RWPE1 (cell line): ENCODE measurements around the gene INPP5B.

ENCODE experiments used
- CTCF ChIA-PET: fragments of 350-600 bp; sonication (Branson Sonifier 250); formaldehyde crosslinking; extraction: SDS; loops from one replicate; lab custom pipeline; 2021; lab: Yijun Ruan, JAX
- POLR2A ChIA-PET: fragments of 400-600 bp; formaldehyde crosslinking; extraction: SDS; loops from one replicate; lab custom pipeline; 2020; ENCODE audit warnings: antibody characterized with exemption; ENCODE audit not compliant: low non-redundant PET; lab: Yijun Ruan, JAX
- DNase-seq: peaks from one replicate; pipeline ENCODE4 v3.0.0; 2012; ENCODE audit warnings: low spot score
- H3K27ac ChIP-seq: fragments of 450-650 bp; 2 replicates; pipeline ENCODE4 v1.5.1; 2017
- CTCF ChIP-seq: fragments of 450-650 bp; conservative IDR thresholded peaks from 2 replicates; pipeline ENCODE4 v1.5.1; 2017; ENCODE audit warnings: low read depth, mild to moderate bottlenecking

Gene INPP5B

GRCh38 chr1:37949524-37950152 is 2.8 kb upstream of the INPP5B start:
- no peak overlapping the region for H3K27ac ChIP-seq
- CTCF ChIA-PET = interaction anchor here (0.5 kb wide), 1 partner anchor 11 kb away, joined by 3 read pairs; no protein-coding TSS in a partner anchor
- TF ChIP-seq CTCF = no peak
- POLR2A ChIA-PET = no interaction called here
- no peak for DNase-seq

GRCh38 chr1:37948841-37949240 is 2.0 kb upstream of the INPP5B start:
- no peak for DNase-seq
- no peak overlapping the region for H3K27ac ChIP-seq
- no peak for TF ChIP-seq CTCF
- POLR2A ChIA-PET = no interaction called here
- CTCF ChIA-PET = no interaction called here

GRCh38 chr1:37948166-37948565 is 1.3 kb upstream of the INPP5B start:
- CTCF ChIA-PET = no interaction called here

GRCh38 chr1:37947364-37947763 is 511 bp upstream of the INPP5B start:
- H3K27ac ChIP-seq = no peak overlapping the region
- CTCF ChIA-PET = no interaction called here
- no peak for DNase-seq
- POLR2A ChIA-PET = no interaction called here
- TF ChIP-seq CTCF = no peak

More at GRCh38 chr1:37948166-37948565, 1.3 kb upstream of the INPP5B start:
- H3K27ac ChIP-seq = no peak overlapping the region
- DNase-seq = no peak
- POLR2A ChIA-PET = no interaction called here
- TF ChIP-seq CTCF = no peak

- DNase-seq = no peak
- TF ChIP-seq CTCF = no peak
- ChIA-PET POLR2A (no interaction called here), CTCF (no interaction called here)
- no peak overlapping the region for H3K27ac ChIP-seq
These were observed 830 bp downstream of the INPP5B start for GRCh38 chr1:37945743-37946702.

- no peak for TF ChIP-seq CTCF
- ChIA-PET POLR2A (no interaction called here), CTCF (no interaction called here)
- H3K27ac ChIP-seq = no peak overlapping the region
- DNase-seq = no peak
These were observed 1.6 kb downstream of the INPP5B start for GRCh38 chr1:37945251-37945650.
